ENCODE data around the gene MYF5.

MYF5 gene

DNA sequence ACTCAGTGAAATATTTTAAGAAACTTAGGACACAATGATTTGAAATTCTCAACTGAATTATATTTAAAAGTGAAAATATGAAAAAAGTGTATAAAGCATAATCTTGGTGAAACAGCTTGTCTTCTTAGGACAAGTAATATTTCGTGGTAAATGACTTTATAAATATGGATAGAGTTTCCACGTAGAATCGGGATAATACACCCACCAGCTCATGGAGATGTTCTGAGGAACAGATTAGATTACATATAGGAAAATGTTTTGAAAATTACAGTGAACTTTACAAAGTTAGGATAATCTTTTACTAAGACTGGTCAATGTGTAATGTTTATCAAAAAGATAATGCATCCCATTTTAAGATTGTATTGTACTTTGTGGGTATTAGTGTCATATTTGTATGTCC, 34.9 kb upstream of the MYF5 start:
- TF ChIP-seq, protein P1, sequence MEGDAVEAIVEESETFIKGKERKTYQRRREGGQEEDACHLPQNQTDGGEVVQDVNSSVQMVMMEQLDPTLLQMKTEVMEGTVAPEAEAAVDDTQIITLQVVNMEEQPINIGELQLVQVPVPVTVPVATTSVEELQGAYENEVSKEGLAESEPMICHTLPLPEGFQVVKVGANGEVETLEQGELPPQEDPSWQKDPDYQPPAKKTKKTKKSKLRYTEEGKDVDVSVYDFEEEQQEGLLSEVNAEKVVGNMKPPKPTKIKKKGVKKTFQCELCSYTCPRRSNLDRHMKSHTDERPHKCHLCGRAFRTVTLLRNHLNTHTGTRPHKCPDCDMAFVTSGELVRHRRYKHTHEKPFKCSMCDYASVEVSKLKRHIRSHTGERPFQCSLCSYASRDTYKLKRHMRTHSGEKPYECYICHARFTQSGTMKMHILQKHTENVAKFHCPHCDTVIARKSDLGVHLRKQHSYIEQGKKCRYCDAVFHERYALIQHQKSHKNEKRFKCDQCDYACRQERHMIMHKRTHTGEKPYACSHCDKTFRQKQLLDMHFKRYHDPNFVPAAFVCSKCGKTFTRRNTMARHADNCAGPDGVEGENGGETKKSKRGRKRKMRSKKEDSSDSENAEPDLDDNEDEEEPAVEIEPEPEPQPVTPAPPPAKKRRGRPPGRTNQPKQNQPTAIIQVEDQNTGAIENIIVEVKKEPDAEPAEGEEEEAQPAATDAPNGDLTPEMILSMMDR (IDR thresholded peaks at IDR 0.05; ENCODE audit: borderline replicate concordance, insufficient read depth, low read depth, low read length) = no peak
- no peak overlapping the region for H3K4me3 ChIP-seq (ENCODE audit: low read depth, low read length)

DNA sequence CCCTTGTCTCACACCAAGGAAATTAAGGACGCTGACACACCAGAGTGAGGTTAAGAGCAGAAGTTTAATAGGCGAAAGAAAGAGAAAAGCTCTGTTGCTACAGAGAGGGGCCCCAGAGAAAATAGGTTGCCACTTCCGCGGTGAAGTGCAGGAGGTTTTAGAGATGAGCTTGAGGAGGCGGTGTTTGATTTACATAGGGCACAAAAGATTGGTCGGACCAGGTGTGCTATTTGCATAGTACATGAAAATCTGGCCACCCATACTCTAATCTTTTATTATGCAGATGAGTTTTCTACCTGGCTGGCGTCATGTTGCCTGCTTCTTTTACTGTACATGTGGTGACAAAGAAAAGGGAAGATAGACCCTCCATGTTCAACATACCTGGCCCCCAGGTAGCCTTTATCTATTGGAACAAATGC, 32.6 kb upstream of the MYF5 start:
- TF ChIP-seq, protein P1 (IDR thresholded peaks at IDR 0.05; ENCODE audit: borderline replicate concordance, insufficient read depth, low read depth, low read length) = no peak
- H3K4me3 ChIP-seq (ENCODE audit: low read depth, low read length) = no peak overlapping the region

DNA sequence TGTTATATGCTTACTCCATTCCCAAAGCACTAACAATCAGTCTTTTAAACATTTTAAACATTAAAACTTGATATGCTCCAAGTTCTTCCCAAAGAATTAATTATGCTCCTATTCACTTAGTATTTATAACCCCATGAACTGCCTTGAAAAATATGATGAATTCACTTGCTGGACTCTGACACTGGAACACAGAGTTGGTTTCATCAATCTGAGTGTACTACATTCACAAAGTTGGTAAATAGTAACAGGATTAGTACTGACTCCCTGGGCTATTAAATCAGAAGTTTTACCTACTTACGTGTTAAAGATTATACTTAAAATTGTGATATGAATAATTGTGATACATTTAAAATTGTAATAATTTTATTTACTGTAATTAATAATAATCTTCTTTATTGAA, 26.6 kb upstream of the MYF5 start:
- no peak overlapping the region for H3K4me3 ChIP-seq (ENCODE audit: low read depth, low read length)
- TF ChIP-seq, protein P1 (IDR thresholded peaks at IDR 0.05; ENCODE audit: borderline replicate concordance, insufficient read depth, low read depth, low read length) = no peak

DNA sequence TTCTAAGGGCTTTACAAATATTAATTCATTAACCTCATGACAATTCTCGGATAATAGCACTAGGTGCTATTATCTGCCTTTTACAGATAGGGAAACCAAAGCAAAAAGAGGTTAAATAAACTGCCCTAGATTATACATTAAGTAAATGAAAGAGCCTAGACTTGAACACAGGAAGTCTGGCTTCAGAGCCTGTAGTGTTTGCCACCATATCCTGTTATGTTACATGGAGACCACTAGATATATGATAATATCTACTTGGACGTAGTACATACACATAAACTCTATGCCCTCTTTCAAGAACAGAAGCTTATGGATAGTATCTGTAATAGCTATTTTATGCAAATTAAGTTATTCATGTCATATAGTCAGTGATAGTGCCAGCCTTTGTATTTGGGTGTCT, 26.2 kb upstream of the MYF5 start:
- no peak overlapping the region for H3K4me3 ChIP-seq (ENCODE audit: low read depth, low read length)
- TF ChIP-seq, protein P1 (IDR thresholded peaks at IDR 0.05; ENCODE audit: borderline replicate concordance, insufficient read depth, low read depth, low read length) = no peak

DNA sequence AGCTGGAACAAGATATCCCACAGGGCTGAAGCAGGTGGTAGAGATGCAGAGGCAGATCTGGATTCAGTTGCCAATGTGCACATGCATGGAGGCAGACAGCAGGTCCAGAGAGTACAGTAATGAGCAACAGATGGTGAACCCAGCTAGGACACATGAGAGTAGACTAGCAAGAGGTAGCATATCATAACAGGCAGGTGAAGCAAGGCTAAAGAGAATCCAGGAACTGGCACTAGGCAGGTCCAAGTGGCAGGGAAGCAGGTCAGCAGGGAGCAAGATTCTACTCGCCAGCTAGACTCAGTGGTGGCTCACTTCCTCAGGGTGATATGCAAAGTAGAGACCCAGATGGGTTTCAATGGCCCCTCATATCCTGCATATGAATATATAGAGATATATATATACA, 24.6 kb upstream of the MYF5 start:
- TF ChIP-seq, protein P1 (IDR thresholded peaks at IDR 0.05; ENCODE audit: borderline replicate concordance, insufficient read depth, low read depth, low read length) = no peak
- no peak overlapping the region for H3K4me3 ChIP-seq (ENCODE audit: low read depth, low read length)

DNA sequence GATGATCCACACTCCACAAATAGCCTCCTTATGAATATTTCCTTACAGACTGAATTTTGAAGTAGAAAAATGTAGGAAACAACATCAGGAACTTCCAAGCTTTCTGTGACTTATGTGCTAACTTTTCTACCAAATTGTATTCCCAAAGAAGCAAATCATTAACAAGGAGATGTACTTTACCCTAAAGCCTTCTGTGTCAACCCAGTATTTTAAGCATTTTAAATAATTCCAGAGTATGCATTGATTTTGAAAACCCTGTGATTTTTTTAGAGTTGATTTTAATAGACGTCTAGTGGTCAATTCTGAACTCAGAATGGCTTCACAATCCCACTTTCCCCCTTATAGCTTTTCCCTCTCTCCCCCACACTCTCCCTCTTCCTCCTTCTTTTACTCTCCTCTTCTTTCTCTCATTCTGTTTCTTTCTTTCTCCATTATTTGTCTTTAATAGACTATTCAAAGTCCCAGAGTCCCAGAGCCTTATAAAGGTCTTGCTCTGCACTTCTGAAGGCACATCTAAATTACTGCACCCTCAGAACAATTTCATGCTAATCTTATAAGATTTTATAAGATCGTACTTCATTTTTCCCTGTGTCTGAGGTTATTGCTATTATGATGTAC, 19.3 kb upstream of the MYF5 start:
- no peak overlapping the region for H3K4me3 ChIP-seq (ENCODE audit: low read depth, low read length)
- TF ChIP-seq, protein P1 (IDR thresholded peaks at IDR 0.05; ENCODE audit: borderline replicate concordance, insufficient read depth, low read depth, low read length) = no peak

DNA sequence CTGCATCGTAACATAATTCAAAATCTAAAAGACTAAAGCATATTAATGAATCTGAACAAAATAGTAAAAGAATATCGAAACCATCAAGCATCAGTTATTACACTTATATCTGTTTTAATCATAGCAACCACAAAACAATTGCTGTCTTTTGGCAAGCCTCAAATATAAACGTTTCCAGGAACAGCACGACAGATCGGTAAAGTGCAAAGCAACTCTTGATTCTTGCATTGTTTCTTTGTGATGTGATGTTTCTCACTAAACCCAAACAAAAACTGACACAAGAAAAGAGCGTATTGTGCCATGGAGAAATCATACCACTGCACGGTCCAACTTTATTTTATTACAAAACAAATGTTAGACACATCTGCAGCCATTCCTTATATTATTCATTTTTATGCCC, 18.5 kb upstream of the MYF5 start:
- TF ChIP-seq, protein P1 (IDR thresholded peaks at IDR 0.05; ENCODE audit: borderline replicate concordance, insufficient read depth, low read depth, low read length) = no peak
- no peak overlapping the region for H3K4me3 ChIP-seq (ENCODE audit: low read depth, low read length)
